GM12878 (cell line): ENCODE data around the gene FRYL. TPM values are rescaled to one million over a fixed set of nuclear protein-coding genes. Genes with fewer than 3 reads are reported as not detected.
A peak's percentile ranks its signal among the peaks of the same experiment; 100 is the strongest.

Experiments
- ATAC-seq: fragments of 200-7000 bp; cut with Tn5 transposase; 3 replicates; pipeline ENCODE4 v1.9.1; 2020; ENCODE audit warnings: mild to moderate bottlenecking, moderate library complexity
- BruUV-seq: library from RNA; stranded (reverse); fragments of 400-500 nt; replicated peaks from 2 replicates; lab custom pipeline; 2021; lab: Mats Ljungman, UMichigan
- CTCF ChIA-PET: fragments of 300-600 bp; sonication (Branson Sonifier 250); formaldehyde crosslinking; extraction: SDS; loops from one replicate; lab custom pipeline; 2021; ENCODE audit warnings: inconsistent platforms; lab: Yijun Ruan, JAX
- POLR2A ChIA-PET: fragments of 350-600 bp; formaldehyde crosslinking; extraction: SDS; loops from one replicate; lab custom pipeline; 2021; ENCODE audit warnings: inconsistent platforms; lab: Charles Lee
- RAD21 ChIA-PET: fragments of 300-600 bp; sonication (Branson Sonifier 250); formaldehyde crosslinking; loops from one replicate; lab custom pipeline; 2023; ENCODE audit warnings: antibody characterized with exemption; ENCODE audit not compliant: unreplicated experiment; lab: Charles Lee
- SMC1A ChIA-PET: fragments of 300-600 bp; sonication (Branson Sonifier 250); formaldehyde crosslinking; loops from one replicate; lab custom pipeline; 2023; ENCODE audit not compliant: unreplicated experiment, uncharacterized antibody; lab: Charles Lee
- DNase-seq: peaks from one replicate; pipeline ENCODE4 v3.0.0-alpha.2; 2011; ENCODE audit warnings: low read depth, low spot score
- FAIRE-seq: peaks from 3 replicates; lab custom pipeline; 2011; peaks lifted over from hg19 to GRCh38; lab: Jason Lieb, UNC
- H2AFZ ChIP-seq: 2 replicates; pipeline ENCODE4 v1.6.0; 2011; ENCODE audit warnings: low read depth, low read length, control low read depth; ENCODE audit not compliant: control insufficient read depth
- H3K27ac ChIP-seq: 2 replicates; pipeline ENCODE4 v1.5.1; 2011; ENCODE audit warnings: control low read depth; ENCODE audit not compliant: control insufficient read depth, insufficient read depth
- H3K27me3 ChIP-seq, 2 experiments: replicated peaks in 1 of 2; 2 replicates each; pipeline versions ENCODE4 v1.6.0 to v1.6.1; 2011; ENCODE audit warnings: low read length in 1 of 2; ENCODE audit not compliant: control insufficient read depth in 2 of 2, insufficient read depth in 2 of 2
- H3K36me3 ChIP-seq, 2 experiments: 2 replicates each; pipeline ENCODE4 v1.5.1; 2011; ENCODE audit warnings: low read length in 1 of 2; ENCODE audit not compliant: control insufficient read depth in 2 of 2, insufficient read depth in 2 of 2
- H3K4me1 ChIP-seq: 2 replicates; pipeline ENCODE4 v1.6.1; 2011; ENCODE audit warnings: mild to moderate bottlenecking, low read length, moderate library complexity, mixed read lengths; ENCODE audit not compliant: control insufficient read depth, insufficient read depth
- H3K4me2 ChIP-seq: 2 replicates; pipeline ENCODE4 v1.6.0; 2011; ENCODE audit warnings: control low read depth; ENCODE audit not compliant: control insufficient read depth, insufficient read depth
- H3K4me3 ChIP-seq: fragments of 200-600 bp; sonication (generic); 2 replicates; pipeline ENCODE4 v1.5.1; 2016
- H3K79me2 ChIP-seq: 2 replicates; pipeline ENCODE4 v1.6.0; 2011; ENCODE audit warnings: low read length; ENCODE audit not compliant: control insufficient read depth, insufficient read depth
- H3K9ac ChIP-seq: 2 replicates; pipeline ENCODE4 v1.8.0; 2011; ENCODE audit warnings: low read length, control low read depth, mixed read lengths; ENCODE audit not compliant: control insufficient read depth, insufficient read depth
- H3K9me3 ChIP-seq: replicated peaks from 3 replicates; pipeline ENCODE4 v1.5.1; 2011; ENCODE audit warnings: mild to moderate bottlenecking, low read length; ENCODE audit not compliant: control insufficient read depth, insufficient read depth
- H4K20me1 ChIP-seq: 2 replicates; pipeline ENCODE4 v1.6.0; 2011; ENCODE audit not compliant: control insufficient read depth, insufficient read depth
- DPF2 ChIP-seq: fragments of 450-650 bp; IDR thresholded peaks from 2 replicates; pipeline ENCODE4 v1.6.1; 2017; ENCODE audit warnings: mild to moderate bottlenecking
- ESRRA ChIP-seq: IDR thresholded peaks from 2 replicates; pipeline ENCODE4 v1.6.1; 2012; ENCODE audit warnings: mild to moderate bottlenecking, low read length, improper control_type of control experiment
- GATAD2B ChIP-seq: fragments of 450-650 bp; conservative IDR thresholded peaks from 2 replicates; pipeline ENCODE4 v1.6.1; 2017; ENCODE audit warnings: low read depth, mild to moderate bottlenecking, moderate library complexity
- HDAC6 ChIP-seq: fragments of 200-600 bp; sonication (generic); IDR thresholded peaks from one replicate; pipeline ENCODE4 v1.8.0; 2017; ENCODE audit warnings: antibody characterized with exemption; ENCODE audit not compliant: unreplicated experiment
- IRF3 ChIP-seq: fragments of 450-650 bp; IDR thresholded peaks from 2 replicates; pipeline ENCODE4 v1.6.1; 2014; ENCODE audit warnings: mild to moderate bottlenecking
- MTA3 ChIP-seq: IDR thresholded peaks from 2 replicates; pipeline ENCODE4 v1.6.1; 2012; ENCODE audit warnings: low read length, inconsistent platforms, borderline replicate concordance
- MXI1 ChIP-seq: fragments of 150-350 bp; IDR thresholded peaks from 2 replicates; pipeline ENCODE4 v1.6.1; 2011; ENCODE audit warnings: low read depth, mild to moderate bottlenecking, inconsistent platforms, low read length, improper control_type of control experiment
- NBN ChIP-seq: fragments of 450-650 bp; IDR thresholded peaks from 2 replicates; pipeline ENCODE4 v1.6.1; 2016
- NFYA ChIP-seq: IDR thresholded peaks from 2 replicates; pipeline ENCODE4 v1.6.1; 2011; ENCODE audit warnings: low read depth, mild to moderate bottlenecking, low read length, improper control_type of control experiment, borderline replicate concordance
- SMARCA5 ChIP-seq: fragments of 450-650 bp; IDR thresholded peaks from 2 replicates; pipeline ENCODE4 v1.6.1; 2017; ENCODE audit warnings: mild to moderate bottlenecking
- STAT1 ChIP-seq: fragments of 450-650 bp; conservative IDR thresholded peaks from 2 replicates; pipeline ENCODE4 v1.6.1; 2014; ENCODE audit warnings: antibody characterized with exemption, mild to moderate bottlenecking
- STAT3 ChIP-seq: IDR thresholded peaks from 2 replicates; pipeline ENCODE4 v1.6.1; 2011; ENCODE audit warnings: low read depth, low read length, improper control_type of control experiment
- TCF3 ChIP-seq: IDR thresholded peaks from 2 replicates; pipeline ENCODE4 v1.6.1; 2012; ENCODE audit warnings: low read depth, mild to moderate bottlenecking, low read length, borderline replicate concordance; ENCODE audit not compliant: insufficient read depth
- YBX1 ChIP-seq: fragments of 450-650 bp; IDR thresholded peaks from 2 replicates; pipeline ENCODE4 v1.6.1; 2016; ENCODE audit warnings: antibody characterized with exemption
- ZNF274 ChIP-seq: IDR thresholded peaks from one replicate; pipeline ENCODE4 v1.8.0; 2011; ENCODE audit not compliant: insufficient read length, insufficient read depth
- WGBS: methylation state at CpG from one replicate; pipeline ENCODE4 v1.1.6; 2016; ENCODE audit warnings: low lambda C conversion rate; ENCODE audit not compliant: insufficient replicate concordance, insufficient coverage; ENCODE audit errors: missing lambda C conversion rate; 5-methylcytosine and 5-hydroxymethylcytosine counted together
- in situ Hi-C: fragments of 300-500 bp; cut with MboI; formaldehyde crosslinking; loops from 9 replicates; pipeline ENCODE4 v1.14.3; 2018; ENCODE audit warnings: mixed read lengths
- intact Hi-C: fragments of 100-400 bp; cut with micrococcal nuclease; formaldehyde crosslinking; loops from one replicate; pipeline ENCODE4 v1.14.2; 2022; ENCODE audit not compliant: unreplicated experiment
- polyA plus RNA-seq, 11 experiments: library from polyadenylated mRNA; depleted of rRNA in 4 of 11; unstranded in 6 of 11; stranded (reverse) in 5 of 11; fragments of >200 nt; fragmentation: Nextera tagmentation in 4 of 11; fragmentation: Illumina TruSeq in 1 of 11; extraction: Ambion mirVana in 4 of 11; extraction: Trizol in 1 of 11; gene quantifications; 1 replicate in 1 of 11; 2 replicates in 10 of 11; pipeline versions ENCODE4 v1.2.1 to v1.2.3, GENCODE V29; 2011 to 2016; ENCODE audit warnings: inconsistent platforms in 2 of 11, missing spikeins in 2 of 11, low read depth in 1 of 11
- total RNA-seq, 4 experiments: library from RNA; depleted of rRNA in 3 of 4; stranded (reverse); fragments of >200 nt in 3 of 4; fragmentation: Illumina TruSeq in 1 of 4; extraction: Trizol in 1 of 4; gene quantifications; 2 replicates each; pipeline versions ENCODE4 v1.2.1 to v1.2.3, GENCODE V29; 2013 to 2021
- TF ChIP-seq, protein P1 (sequence below): fragments of 450-650 bp; IDR thresholded peaks from 2 replicates; pipeline ENCODE4 v1.6.1; 2016; ENCODE audit warnings: mild to moderate bottlenecking, moderate library complexity, borderline replicate concordance
- TF ChIP-seq, protein P2 (sequence below): IDR thresholded peaks from 2 replicates; pipeline ENCODE4 v1.6.1; 2012; ENCODE audit warnings: low read depth, low read length, improper control_type of control experiment
- TF ChIP-seq, protein P3 (sequence below): fragments of 450-650 bp; IDR thresholded peaks from 2 replicates; pipeline ENCODE4 v1.6.1; 2016; ENCODE audit warnings: mild to moderate bottlenecking

The FRYL gene
- total and polyA plus RNA-seq, 10 of the 15 experiments (the other 5 are each of a cell fraction or from before 2014, with no cell fraction given) = 10.3 to 50.6 (median 28.7) TPM

DNA sequence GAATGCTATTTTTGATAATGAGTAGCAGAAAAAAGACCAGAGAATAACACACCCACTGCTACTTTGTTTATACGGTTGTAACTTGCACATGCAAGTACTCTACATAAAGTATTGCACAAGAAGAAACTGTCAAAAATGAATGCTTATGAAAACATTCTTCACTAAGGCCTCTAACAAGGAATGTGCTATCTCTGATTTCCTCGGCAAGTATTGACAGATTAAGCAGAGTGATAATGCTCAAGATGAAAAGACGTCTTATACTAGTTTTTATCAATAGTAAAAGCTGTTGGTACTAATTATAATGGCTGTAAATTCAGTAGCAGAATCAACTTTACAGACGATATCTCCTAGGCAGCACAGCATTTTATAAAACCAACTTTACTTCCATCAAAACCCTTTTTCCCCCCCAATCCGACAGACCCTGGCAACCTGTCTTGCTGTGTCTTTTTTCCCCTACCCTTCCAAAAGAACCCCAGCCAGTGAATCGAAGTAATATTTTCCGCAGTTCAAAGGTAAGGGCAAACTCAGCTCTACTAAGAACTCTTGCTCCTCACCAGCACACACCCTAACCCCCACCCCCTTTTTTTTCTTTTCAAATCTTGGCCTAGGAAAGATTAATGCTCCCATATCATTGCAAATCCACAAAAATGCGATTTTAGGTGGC lies 1.5 kb downstream of the FRYL start:
- ChIA-PET POLR2A (no interaction called here), RAD21 (interaction anchor here (0.8 to 3.8 kb wide), 5 partner anchors 73 to 128 kb away, joined by 3 to 12 read pairs (median 3); partner anchors contain the start of gene OCIAD2), SMC1A (interaction anchor here (1.0 to 1.8 kb wide), 3 partner anchors 9 to 200 kb away, joined by 3 to 5 read pairs (median 4); no protein-coding TSS in a partner anchor), CTCF (interaction anchor here (0.9 to 5.9 kb wide), 3 partner anchors 12 to 200 kb away, joined by 4 to 38 read pairs (median 4); no protein-coding TSS in a partner anchor)
- intact Hi-C loops = loop anchor here (2.0 to 5.0 kb wide), 3 partner anchors 81 to 184 kb away; no protein-coding TSS in a partner anchor
- TF ChIP-seq MTA3 (no peak), IRF3 (no peak), GATAD2B (no peak), YBX1 (no peak), DPF2 (no peak), HDAC6 (no peak), TCF3 (no peak), SMARCA5 (no peak), NBN (peak; percentile 45; the same call in 1 of the 2 replicates), NFYA (no peak), MXI1 (peak; percentile 61), STAT1 (no peak), ESRRA (no peak), STAT3 (no peak), ZNF274 (no peak)
- TF ChIP-seq, protein P1, sequence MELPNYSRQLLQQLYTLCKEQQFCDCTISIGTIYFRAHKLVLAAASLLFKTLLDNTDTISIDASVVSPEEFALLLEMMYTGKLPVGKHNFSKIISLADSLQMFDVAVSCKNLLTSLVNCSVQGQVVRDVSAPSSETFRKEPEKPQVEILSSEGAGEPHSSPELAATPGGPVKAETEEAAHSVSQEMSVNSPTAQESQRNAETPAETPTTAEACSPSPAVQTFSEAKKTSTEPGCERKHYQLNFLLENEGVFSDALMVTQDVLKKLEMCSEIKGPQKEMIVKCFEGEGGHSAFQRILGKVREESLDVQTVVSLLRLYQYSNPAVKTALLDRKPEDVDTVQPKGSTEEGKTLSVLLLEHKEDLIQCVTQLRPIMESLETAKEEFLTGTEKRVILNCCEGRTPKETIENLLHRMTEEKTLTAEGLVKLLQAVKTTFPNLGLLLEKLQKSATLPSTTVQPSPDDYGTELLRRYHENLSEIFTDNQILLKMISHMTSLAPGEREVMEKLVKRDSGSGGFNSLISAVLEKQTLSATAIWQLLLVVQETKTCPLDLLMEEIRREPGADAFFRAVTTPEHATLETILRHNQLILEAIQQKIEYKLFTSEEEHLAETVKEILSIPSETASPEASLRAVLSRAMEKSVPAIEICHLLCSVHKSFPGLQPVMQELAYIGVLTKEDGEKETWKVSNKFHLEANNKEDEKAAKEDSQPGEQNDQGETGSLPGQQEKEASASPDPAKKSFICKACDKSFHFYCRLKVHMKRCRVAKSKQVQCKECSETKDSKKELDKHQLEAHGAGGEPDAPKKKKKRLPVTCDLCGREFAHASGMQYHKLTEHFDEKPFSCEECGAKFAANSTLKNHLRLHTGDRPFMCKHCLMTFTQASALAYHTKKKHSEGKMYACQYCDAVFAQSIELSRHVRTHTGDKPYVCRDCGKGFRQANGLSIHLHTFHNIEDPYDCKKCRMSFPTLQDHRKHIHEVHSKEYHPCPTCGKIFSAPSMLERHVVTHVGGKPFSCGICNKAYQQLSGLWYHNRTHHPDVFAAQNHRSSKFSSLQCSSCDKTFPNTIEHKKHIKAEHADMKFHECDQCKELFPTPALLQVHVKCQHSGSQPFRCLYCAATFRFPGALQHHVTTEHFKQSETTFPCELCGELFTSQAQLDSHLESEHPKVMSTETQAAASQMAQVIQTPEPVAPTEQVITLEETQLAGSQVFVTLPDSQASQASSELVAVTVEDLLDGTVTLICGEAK = 0 out of 2 replicates have a peak, but pooled peaks have one; percentile 1
- TF ChIP-seq, protein P2, sequence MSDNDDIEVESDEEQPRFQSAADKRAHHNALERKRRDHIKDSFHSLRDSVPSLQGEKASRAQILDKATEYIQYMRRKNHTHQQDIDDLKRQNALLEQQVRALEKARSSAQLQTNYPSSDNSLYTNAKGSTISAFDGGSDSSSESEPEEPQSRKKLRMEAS = no peak
- TF ChIP-seq, protein P3, sequence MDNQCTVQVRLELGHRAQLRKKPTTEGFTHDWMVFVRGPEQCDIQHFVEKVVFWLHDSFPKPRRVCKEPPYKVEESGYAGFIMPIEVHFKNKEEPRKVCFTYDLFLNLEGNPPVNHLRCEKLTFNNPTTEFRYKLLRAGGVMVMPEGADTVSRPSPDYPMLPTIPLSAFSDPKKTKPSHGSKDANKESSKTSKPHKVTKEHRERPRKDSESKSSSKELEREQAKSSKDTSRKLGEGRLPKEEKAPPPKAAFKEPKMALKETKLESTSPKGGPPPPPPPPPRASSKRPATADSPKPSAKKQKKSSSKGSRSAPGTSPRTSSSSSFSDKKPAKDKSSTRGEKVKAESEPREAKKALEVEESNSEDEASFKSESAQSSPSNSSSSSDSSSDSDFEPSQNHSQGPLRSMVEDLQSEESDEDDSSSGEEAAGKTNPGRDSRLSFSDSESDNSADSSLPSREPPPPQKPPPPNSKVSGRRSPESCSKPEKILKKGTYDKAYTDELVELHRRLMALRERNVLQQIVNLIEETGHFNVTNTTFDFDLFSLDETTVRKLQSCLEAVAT = no peak
- Histone ChIP-seq H3K27ac (peak overlapping the region; percentile 97), H3K4me3 (peak overlapping the region; percentile 97), H4K20me1 (no peaks in the 10 kb centered on the region), H3K79me2 (peaks cover 62% of the 10 kb centered on the region), H3K4me2 (peak overlapping the region; percentile 80), H3K9me3 (no peaks in the 10 kb centered on the region), H3K27me3 (no peaks in the 10 kb centered on the region), H3K9ac (peak overlapping the region; percentile 98), H3K36me3 (no peaks in the 10 kb centered on the region), H2AFZ (peak overlapping the region; percentile 69; the same call in 1 of the 2 replicates), H3K4me1 (0 out of 2 replicates have a peak, but pooled peaks cover 2% of the 10 kb centered on the region)
- DNase-seq (no peak), FAIRE-seq (no peak), ATAC-seq (no peak)
- in situ Hi-C loops = no loop called here
- BruUV-seq = TSS peak; percentile 74
- WGBS = 6% methylated on average over 8 of the region's 8 CpGs
